H9 (cell line): ENCODE data around the gene PAXX. TPM values are rescaled to one million over a fixed set of nuclear protein-coding genes. Genes with fewer than 3 reads are reported as not detected.

Experiments used
- DNase-seq: peaks from one replicate; pipeline ENCODE4 v3.0.0-alpha.2; 2017
- H2AFZ ChIP-seq: one replicate; pipeline ENCODE4 v1.6.1; 2013; ENCODE audit warnings: mild to moderate bottlenecking, low read length, control low read depth, moderate library complexity
- H2AK5ac ChIP-seq: 2 replicates; pipeline ENCODE4 v1.6.1; 2013; ENCODE audit warnings: low read length, control low read depth, mixed read lengths; ENCODE audit not compliant: insufficient read length
- H2BK120ac ChIP-seq: one replicate; pipeline ENCODE4 v1.6.1; 2013; ENCODE audit warnings: low read depth, mild to moderate bottlenecking, low read length, control low read depth, inconsistent platforms; ENCODE audit not compliant: poor library complexity, severe bottlenecking
- H2BK12ac ChIP-seq: 2 replicates; pipeline ENCODE4 v1.6.1; 2013; ENCODE audit warnings: low read length, control low read depth, mixed read lengths, low read depth; ENCODE audit not compliant: insufficient read length
- H2BK15ac ChIP-seq: 2 replicates; pipeline ENCODE4 v1.6.1; 2013; ENCODE audit warnings: low read depth, low read length, control low read depth
- H2BK20ac ChIP-seq: one replicate; pipeline ENCODE4 v1.6.1; 2013; ENCODE audit warnings: low read depth, mild to moderate bottlenecking, low read length, control low read depth, inconsistent platforms; ENCODE audit not compliant: poor library complexity, severe bottlenecking
- H2BK5ac ChIP-seq: 2 replicates; pipeline ENCODE4 v1.6.1; 2013; ENCODE audit warnings: low read length, control low read depth, mixed read lengths; ENCODE audit not compliant: insufficient read length
- H3K14ac ChIP-seq: 2 replicates; pipeline ENCODE4 v1.6.1; 2013; ENCODE audit warnings: low read length, control low read depth; ENCODE audit not compliant: insufficient read depth
- H3K18ac ChIP-seq: 2 replicates; pipeline ENCODE4 v1.6.1; 2013; ENCODE audit warnings: low read depth, mild to moderate bottlenecking, mixed read lengths, low read length, control low read depth; ENCODE audit not compliant: insufficient read length
- H3K23ac ChIP-seq: 2 replicates; pipeline ENCODE4 v1.6.1; 2013; ENCODE audit warnings: low read length, control low read depth, mixed read lengths, low read depth; ENCODE audit not compliant: insufficient read length
- H3K23me2 ChIP-seq: 2 replicates; pipeline ENCODE4 v1.6.1; 2013; ENCODE audit warnings: low read depth, mild to moderate bottlenecking, mixed read lengths, low read length, control low read depth; ENCODE audit not compliant: insufficient read length, poor library complexity, severe bottlenecking
- H3K27ac ChIP-seq: 2 replicates; pipeline ENCODE4 v1.5.1; 2013; ENCODE audit warnings: low read length, control low read depth, mixed read lengths, low read depth; ENCODE audit not compliant: insufficient read length
- H3K27me3 ChIP-seq: 2 replicates; pipeline ENCODE4 v1.6.1; 2013; ENCODE audit warnings: low read length, control low read depth, inconsistent platforms; ENCODE audit not compliant: insufficient read depth
- H3K4ac ChIP-seq: 2 replicates; pipeline ENCODE4 v1.6.1; 2013; ENCODE audit warnings: low read depth, mild to moderate bottlenecking, control low read depth, inconsistent platforms, low read length, moderate library complexity
- H3K4me1 ChIP-seq: 2 replicates; pipeline ENCODE4 v1.6.1; 2013; ENCODE audit warnings: low read length, control low read depth, inconsistent platforms; ENCODE audit not compliant: insufficient read depth
- H3K4me2 ChIP-seq: 2 replicates; pipeline ENCODE4 v1.6.1; 2013; ENCODE audit warnings: low read length, control low read depth, mixed read lengths; ENCODE audit not compliant: insufficient read length, insufficient read depth
- H3K56ac ChIP-seq: 2 replicates; pipeline ENCODE4 v1.6.1; 2013; ENCODE audit warnings: low read depth, mild to moderate bottlenecking, mixed read lengths, low read length, control low read depth; ENCODE audit not compliant: insufficient read length
- H3K79me1 ChIP-seq: 2 replicates; pipeline ENCODE4 v1.6.1; 2013; ENCODE audit warnings: low read depth, mild to moderate bottlenecking, moderate library complexity, low read length, control low read depth, inconsistent platforms; ENCODE audit not compliant: insufficient read depth, poor library complexity, severe bottlenecking
- H3K79me2 ChIP-seq: 2 replicates; pipeline ENCODE4 v1.6.1; 2013; ENCODE audit warnings: low read length, control low read depth, inconsistent platforms; ENCODE audit not compliant: insufficient read depth
- H3K9ac ChIP-seq: 2 replicates; pipeline ENCODE4 v1.6.1; 2013; ENCODE audit warnings: low read length, control low read depth, mixed read lengths; ENCODE audit not compliant: insufficient read length; ENCODE audit errors: extremely low read depth
- H3K9me3 ChIP-seq: one replicate; pipeline ENCODE4 v1.6.1; 2013; ENCODE audit warnings: low read depth, low read length, inconsistent platforms; ENCODE audit not compliant: control insufficient read depth
- H3T11ph ChIP-seq: one replicate; pipeline ENCODE4 v1.6.1; 2013; ENCODE audit warnings: mild to moderate bottlenecking, low read length, control low read depth, inconsistent platforms
- H4K20me1 ChIP-seq: one replicate; pipeline ENCODE4 v1.6.1; 2013; ENCODE audit not compliant: control insufficient read depth, insufficient read length, insufficient read depth
- H4K5ac ChIP-seq: 2 replicates; pipeline ENCODE4 v1.6.1; 2013; ENCODE audit warnings: low read depth, mild to moderate bottlenecking, mixed read lengths, low read length, control low read depth; ENCODE audit not compliant: insufficient read length
- H4K8ac ChIP-seq: replicated peaks from 2 replicates; pipeline ENCODE4 v1.6.1; 2013; ENCODE audit warnings: low read length, control low read depth, mixed read lengths, low read depth; ENCODE audit not compliant: insufficient read length
- H4K91ac ChIP-seq: 2 replicates; pipeline ENCODE4 v1.6.1; 2013; ENCODE audit warnings: low read depth, mild to moderate bottlenecking, moderate library complexity, mixed read lengths, low read length, control low read depth; ENCODE audit not compliant: insufficient read length
- H3K27ac Mint-ChIP-seq, 3 experiments: 2 replicates in 2 of 3; 3 replicates in 1 of 3; pipeline ENCODE4 v1.8.0; 2020 to 2021; ENCODE audit warnings: mixed read lengths in 3 of 3, mild to moderate bottlenecking in 1 of 3, moderate library complexity in 1 of 3
- H3K27me3 Mint-ChIP-seq: 2 replicates; pipeline ENCODE4 v1.8.0; 2021; ENCODE audit warnings: low read depth, mild to moderate bottlenecking, moderate library complexity, mixed read lengths
- H3K36me3 Mint-ChIP-seq, 3 experiments: 2 replicates in 2 of 3; 3 replicates in 1 of 3; pipeline ENCODE4 v1.8.0; 2020 to 2021; ENCODE audit warnings: low read depth in 3 of 3, mixed read lengths in 3 of 3; ENCODE audit not compliant: insufficient read depth in 1 of 3
- H3K4me1 Mint-ChIP-seq, 2 experiments: 2 replicates each; pipeline ENCODE4 v1.8.0; 2020; ENCODE audit warnings: mixed read lengths in 2 of 2
- H3K4me3 Mint-ChIP-seq, 2 experiments: 2 replicates in 1 of 2; 3 replicates in 1 of 2; pipeline ENCODE4 v1.8.0; 2020 to 2021; ENCODE audit warnings: mild to moderate bottlenecking in 2 of 2, mixed read lengths in 2 of 2, moderate library complexity in 1 of 2
- H3K9me3 Mint-ChIP-seq, 2 experiments: 2 replicates in 1 of 2; 3 replicates in 1 of 2; pipeline ENCODE4 v1.8.0; 2020; ENCODE audit warnings: mild to moderate bottlenecking in 2 of 2, mixed read lengths in 2 of 2, moderate library complexity in 1 of 2
- WGBS: extraction: QIAGEN DNeasy Blood & Tissue Kit; methylation state at CpG from one replicate; pipeline ENCODE4 v1.1.7; 2013; ENCODE audit warnings: missing lambda C conversion rate, low lambda C conversion rate, mixed read lengths; ENCODE audit not compliant: insufficient read length; ENCODE audit errors: extremely low coverage; 5-methylcytosine and 5-hydroxymethylcytosine counted together
- total RNA-seq: library from RNA; stranded (reverse); gene quantifications from 2 replicates; pipeline ENCODE4 v1.2.1, GENCODE V29; 2021
- TF ChIP-seq, protein P1 (sequence below): fragments of 200-600 bp; sonication (generic); conservative IDR thresholded peaks from 3 replicates; pipeline ENCODE4 v1.8.0; 2021; ENCODE audit warnings: antibody characterized with exemption, mild to moderate bottlenecking

PAXX gene
- total RNA-seq, 1 experiment from 2014 or later, result 51.2 TPM

DNA sequence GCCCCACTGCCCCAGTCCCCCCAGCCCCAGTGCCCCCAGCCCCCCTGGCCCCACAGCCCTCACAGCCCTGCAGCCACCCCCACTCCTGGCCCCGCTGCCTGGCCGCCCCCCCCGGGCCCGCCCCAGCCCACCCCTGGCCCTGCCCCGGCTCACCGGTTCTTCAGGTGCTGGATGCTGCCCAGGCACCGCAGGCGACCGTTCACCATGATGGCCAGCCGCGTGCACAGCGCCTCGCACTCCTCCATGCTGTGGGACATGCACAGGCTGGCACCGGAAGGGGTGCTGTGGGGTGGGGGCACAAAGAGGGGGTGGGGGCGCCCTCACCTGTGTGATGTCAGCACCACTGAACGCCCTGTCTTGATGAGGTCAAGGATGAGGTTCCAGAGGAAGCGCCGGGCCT, 17.0 kb downstream of the PAXX start:
- no peak overlapping the region for H2AFZ ChIP-seq
- H3K27me3 Mint-ChIP-seq, result peaks cover 8% of the 10 kb centered on the region
- H2BK15ac ChIP-seq, result no peak overlapping the region
- no peaks in the 10 kb centered on the region for H3K9me3 ChIP-seq
- H3K27ac Mint-ChIP-seq, result no peak overlapping the region
- H3K79me1 ChIP-seq, result no peaks in the 10 kb centered on the region
- peaks cover 2% of the 10 kb centered on the region for H4K20me1 ChIP-seq
- no peak overlapping the region for H2BK12ac ChIP-seq
- H3K56ac ChIP-seq, result no peak overlapping the region
- no peak overlapping the region for H2AK5ac ChIP-seq
- peaks cover 5 to 7% (median 6%) of the 10 kb centered on the region in 3 experiments; a peak in 5 of 7 replicates for H3K36me3 Mint-ChIP-seq
- H3K9ac ChIP-seq, result no peak overlapping the region
- H3K27me3 ChIP-seq, result no peaks in the 10 kb centered on the region
- H3K27ac ChIP-seq, result no peak overlapping the region
- H3K14ac ChIP-seq, result no peak overlapping the region
- no peaks in the 10 kb centered on the region for H3K23me2 ChIP-seq
- no peaks in the 10 kb centered on the region for H3K4me1 Mint-ChIP-seq
- DNase-seq, result no peak
- no peak overlapping the region for H2BK120ac ChIP-seq
- H3K79me2 ChIP-seq, result no peaks in the 10 kb centered on the region
- H2BK5ac ChIP-seq, result no peak overlapping the region
- H4K5ac ChIP-seq, result no peak overlapping the region
- H3K4me3 Mint-ChIP-seq, result no peak overlapping the region
- no peak overlapping the region for H2BK20ac ChIP-seq
- no peak overlapping the region for H3K4me2 ChIP-seq
- TF ChIP-seq, protein P1, sequence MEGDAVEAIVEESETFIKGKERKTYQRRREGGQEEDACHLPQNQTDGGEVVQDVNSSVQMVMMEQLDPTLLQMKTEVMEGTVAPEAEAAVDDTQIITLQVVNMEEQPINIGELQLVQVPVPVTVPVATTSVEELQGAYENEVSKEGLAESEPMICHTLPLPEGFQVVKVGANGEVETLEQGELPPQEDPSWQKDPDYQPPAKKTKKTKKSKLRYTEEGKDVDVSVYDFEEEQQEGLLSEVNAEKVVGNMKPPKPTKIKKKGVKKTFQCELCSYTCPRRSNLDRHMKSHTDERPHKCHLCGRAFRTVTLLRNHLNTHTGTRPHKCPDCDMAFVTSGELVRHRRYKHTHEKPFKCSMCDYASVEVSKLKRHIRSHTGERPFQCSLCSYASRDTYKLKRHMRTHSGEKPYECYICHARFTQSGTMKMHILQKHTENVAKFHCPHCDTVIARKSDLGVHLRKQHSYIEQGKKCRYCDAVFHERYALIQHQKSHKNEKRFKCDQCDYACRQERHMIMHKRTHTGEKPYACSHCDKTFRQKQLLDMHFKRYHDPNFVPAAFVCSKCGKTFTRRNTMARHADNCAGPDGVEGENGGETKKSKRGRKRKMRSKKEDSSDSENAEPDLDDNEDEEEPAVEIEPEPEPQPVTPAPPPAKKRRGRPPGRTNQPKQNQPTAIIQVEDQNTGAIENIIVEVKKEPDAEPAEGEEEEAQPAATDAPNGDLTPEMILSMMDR, result no peak
- no peak overlapping the region for H3K4ac ChIP-seq
- H3K18ac ChIP-seq, result no peak overlapping the region
- no peaks in the 10 kb centered on the region for H3K4me1 ChIP-seq
- no peak overlapping the region for H3K23ac ChIP-seq
- no peak overlapping the region for H3T11ph ChIP-seq
- no peak overlapping the region for H4K8ac ChIP-seq
- WGBS, result no CpG with 5 or more reads among the region's 18 CpGs
- peaks cover 16 to 19% of the 10 kb centered on the region in 2 experiments for H3K9me3 Mint-ChIP-seq
- H4K91ac ChIP-seq, result no peak overlapping the region
